ENCODE data around the gene TUBA1B.

Gene TUBA1B

GRCh38 chr12:49126852-49127763, 4.1 kb downstream of the TUBA1B start:
- no peak for DNase-seq

DNA sequence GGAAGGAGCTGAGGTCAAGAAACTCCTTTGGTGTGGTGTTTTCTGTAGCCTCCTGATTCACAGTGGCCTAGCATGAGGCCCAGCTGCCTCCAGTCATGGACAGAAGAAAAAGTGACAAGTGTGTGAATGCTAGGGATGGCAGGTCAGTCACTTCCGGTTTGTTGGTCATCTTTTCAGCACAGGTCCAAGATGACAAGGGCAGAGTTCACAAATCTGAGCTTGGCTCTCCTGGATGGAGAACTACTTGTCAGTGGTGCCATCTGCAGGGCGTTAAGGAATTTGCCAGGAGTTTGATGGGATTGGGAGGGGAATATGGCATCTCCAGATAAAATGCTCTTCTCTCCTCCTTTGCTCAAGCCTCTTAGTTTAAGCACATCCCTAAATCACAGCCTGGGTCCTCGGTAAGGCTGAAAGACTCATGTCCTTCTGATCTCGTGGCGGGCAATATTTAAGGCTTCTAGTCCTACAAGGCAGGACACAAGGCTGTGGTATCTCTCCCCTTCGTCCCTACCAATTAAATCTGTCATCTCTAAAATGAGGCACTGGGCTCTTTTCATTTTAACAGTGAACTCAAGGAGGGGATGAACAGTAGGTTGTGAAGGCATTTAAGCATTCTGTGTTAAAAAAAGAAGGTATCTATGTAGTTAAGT, 10.0 kb downstream of the TUBA1B start:
- DNase-seq, result no peak

GRCh38 chr12:49111206-49111605, 20.0 kb downstream of the TUBA1B start:
- DNase-seq, result no peak

- DNase-seq, result peak; percentile 98
Observed at GRCh38 chr12:49110464-49111155, 20.6 kb downstream of the TUBA1B start, which contains the start of gene LMBR1L. Gene LMBR1L, minus strand, starts transcription at chr12:49110847. Its CDS starts 292 bp downstream, at chr12:49110555.

GRCh38 chr12:49109641-49110463, 21.3 kb downstream of the TUBA1B start:
- no peak for DNase-seq

- DNase-seq, result no peak
Observed at GRCh38 chr12:49108958-49109404, 22.2 kb downstream of the TUBA1B start.

- no peak for DNase-seq
Observed at GRCh38 chr12:49105504-49106084, 25.6 kb downstream of the TUBA1B start.

GRCh38 chr12:49104822-49105221, 26.4 kb downstream of the TUBA1B start:
- DNase-seq, result no peak

DNA sequence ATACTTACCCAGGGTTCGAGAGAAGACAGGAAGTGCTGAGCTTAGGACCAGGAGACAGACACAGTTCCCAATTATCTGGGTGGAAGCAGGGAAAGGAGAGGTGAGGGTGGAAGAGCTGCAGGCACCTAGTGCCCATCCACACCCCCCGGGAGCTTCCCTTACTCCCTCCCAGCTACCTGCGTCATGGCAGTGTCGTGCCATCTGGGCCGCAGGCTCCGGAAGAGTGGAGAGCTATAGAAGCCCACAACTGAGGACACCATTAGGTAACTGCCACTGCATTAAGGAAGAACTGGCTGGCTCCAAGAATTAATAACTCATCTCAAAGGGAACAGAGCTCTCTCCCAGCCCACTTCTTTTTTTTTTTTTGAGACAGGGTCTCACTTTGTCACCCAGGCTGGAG, 30.8 kb downstream of the TUBA1B start:
- no peak for DNase-seq

GRCh38 chr12:49098703-49099102, 32.5 kb downstream of the TUBA1B start:
- DNase-seq, result no peak

GRCh38 chr12:49098035-49098451, 33.2 kb downstream of the TUBA1B start:
- DNase-seq, result peak; percentile 61

- DNase-seq, result no peak
Observed at GRCh38 chr12:49097381-49097780, 33.8 kb downstream of the TUBA1B start.

DNA sequence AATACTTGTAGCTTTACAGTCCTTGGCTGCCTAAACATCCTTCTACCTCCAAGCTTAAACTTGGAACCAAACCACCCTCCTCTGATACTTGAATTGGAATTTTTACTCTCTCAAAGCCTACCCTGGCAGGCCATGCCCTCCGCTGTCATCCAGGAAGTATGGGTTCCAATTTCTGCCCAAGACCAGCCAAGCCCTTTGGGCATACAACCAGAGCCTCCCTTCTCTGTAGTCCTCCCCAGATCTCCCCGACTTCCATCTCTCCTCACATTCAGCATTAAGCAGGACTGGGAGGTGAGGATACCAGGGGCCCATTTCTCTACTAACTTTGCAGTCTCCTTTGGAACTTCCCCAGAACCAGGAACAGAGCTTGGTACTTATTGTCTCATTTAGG, 36.2 kb downstream of the TUBA1B start:
- DNase-seq, result no peak

GRCh38 chr12:49094160-49094974, 36.8 kb downstream of the TUBA1B start, which contains the start of gene DHH:
Gene DHH, minus strand, starts transcription at chr12:49094801. Its CDS starts 289 bp downstream, at chr12:49094512.
- no peak for DNase-seq

DNA sequence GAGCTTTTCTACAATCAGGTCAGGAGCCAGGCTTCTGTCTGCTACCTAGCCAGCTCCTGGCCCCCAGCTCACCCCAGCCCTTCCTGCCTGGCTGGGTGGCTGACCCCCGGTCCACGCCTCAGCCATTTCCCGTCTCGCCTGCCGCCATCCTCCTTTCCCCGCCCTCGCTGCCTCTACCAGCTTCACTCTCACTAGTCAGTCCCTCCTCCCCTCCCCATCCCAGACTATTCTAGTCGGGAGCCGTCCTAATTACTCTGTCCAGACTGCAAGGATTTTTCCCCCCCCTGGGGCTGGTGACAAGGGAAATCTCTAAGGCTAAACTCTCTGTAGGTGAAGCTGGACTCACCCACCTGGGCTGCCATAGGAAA, 37.4 kb downstream of the TUBA1B start:
- DNase-seq, result no peak

GRCh38 chr12:49092816-49093406, 38.3 kb downstream of the TUBA1B start:
- no peak for DNase-seq

DNA sequence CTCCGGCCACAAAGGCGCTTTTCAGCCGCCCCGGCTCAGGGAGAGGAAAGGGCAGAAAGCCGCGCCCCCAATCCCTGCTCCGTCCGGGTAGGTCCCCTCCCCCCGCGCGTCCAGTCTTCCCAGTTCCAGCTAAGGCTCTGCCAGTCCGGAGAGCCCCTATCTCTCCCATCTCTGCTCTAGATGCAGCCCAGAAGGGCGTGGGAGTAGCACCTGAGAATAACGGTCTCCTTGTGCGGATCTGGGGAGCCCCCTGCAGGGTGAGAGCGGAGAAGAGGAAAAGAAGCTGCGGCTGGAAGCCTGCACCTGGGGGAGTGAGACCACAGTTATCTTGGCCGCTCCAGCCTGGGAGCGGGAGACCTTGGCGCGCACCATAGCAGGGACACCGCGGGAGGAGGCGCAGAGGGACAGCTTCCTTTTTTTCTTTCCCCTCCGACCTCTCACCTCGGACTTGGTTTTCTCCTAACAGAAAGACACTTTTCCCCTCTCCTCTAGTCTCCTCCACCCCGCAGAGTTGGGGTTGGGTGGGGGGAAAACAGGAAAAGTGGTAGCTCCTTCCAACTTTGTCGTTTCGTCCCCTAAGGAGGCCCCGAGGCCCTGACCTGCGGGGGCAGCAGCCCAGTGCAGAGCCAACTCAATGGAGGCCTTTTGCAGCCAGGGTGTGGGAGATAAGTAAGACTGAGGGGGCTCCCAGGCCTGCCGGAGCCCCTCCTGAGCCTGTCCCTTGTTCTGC, 38.9 kb downstream of the TUBA1B start:
- peak; percentile 51 for DNase-seq

DNA sequence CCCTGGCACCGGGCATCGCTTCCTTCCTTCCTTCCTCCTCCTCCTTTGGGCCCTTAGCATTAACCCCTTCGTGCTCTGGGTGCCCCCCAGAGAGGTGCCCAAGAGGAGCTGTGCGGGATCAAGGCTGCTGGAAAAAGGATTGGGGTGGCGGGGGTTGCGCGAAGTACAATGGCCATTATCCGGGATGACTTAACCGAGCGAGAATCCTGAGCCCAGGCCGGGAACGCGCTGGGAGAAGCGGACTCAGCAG, 39.4 kb downstream of the TUBA1B start:
- no peak for DNase-seq

- no peak for DNase-seq
Observed at GRCh38 chr12:49091056-49091835, 39.9 kb downstream of the TUBA1B start.

Data from CD4-positive, alpha-beta T cell treated with Interleukin-4 for 4 hours (primary cell).